GM13976 (cell line): ENCODE data around the gene GTPBP3.

ENCODE experiments used
- DNase-seq: peaks from one replicate; pipeline ENCODE4 v3.0.0; 2012; ENCODE audit warnings: low spot score
- CTCF ChIP-seq: IDR thresholded peaks from 2 replicates; pipeline ENCODE4 v1.5.1; 2012; ENCODE audit warnings: borderline replicate concordance, mild to moderate bottlenecking; ENCODE audit not compliant: insufficient read depth; ENCODE audit errors: extremely low read depth, missing control alignments, control extremely low read depth
- in situ Hi-C: fragments of 300-500 bp; cut with MboI; formaldehyde crosslinking; loops from one replicate; pipeline ENCODE4 v1.12.0; 2022; ENCODE audit warnings: low sequenced_read_pairs, mixed read lengths, inconsistent platforms; ENCODE audit not compliant: unreplicated experiment

GTPBP3 gene

GRCh38 chr19:17328517-17329365, 8.6 kb upstream of the GTPBP3 start:
- TF ChIP-seq CTCF = no peak
- in situ Hi-C loops = no loop called here
- peak; percentile 66 for DNase-seq

GRCh38 chr19:17329366-17330261, 7.7 kb upstream of the GTPBP3 start:
- TF ChIP-seq CTCF = no peak
- in situ Hi-C loops = no loop called here
- no peak for DNase-seq

- in situ Hi-C loops = no loop called here
- DNase-seq = no peak
- no peak for TF ChIP-seq CTCF
Observed at GRCh38 chr19:17330262-17331044, 6.9 kb upstream of the GTPBP3 start.

GRCh38 chr19:17331045-17331558, 6.3 kb upstream of the GTPBP3 start:
- DNase-seq = no peak
- in situ Hi-C loops = no loop called here
- no peak for TF ChIP-seq CTCF

GRCh38 chr19:17332360-17332676, 5.0 kb upstream of the GTPBP3 start:
- in situ Hi-C loops = no loop called here
- no peak for DNase-seq
- no peak for TF ChIP-seq CTCF

GRCh38 chr19:17332677-17333581, 4.4 kb upstream of the GTPBP3 start:
- DNase-seq = no peak
- in situ Hi-C loops = no loop called here
- no peak for TF ChIP-seq CTCF
